GM21576 (cell line): ENCODE results near the gene RPL3.

Experiments
- ATAC-seq: cut with Tn5 transposase; IDR thresholded peaks from one replicate; pipeline ENCODE4 v1.9.1; 2021; ENCODE audit warnings: mild to moderate bottlenecking, moderate library complexity; ENCODE audit not compliant: unreplicated experiment

RPL3 gene

DNA sequence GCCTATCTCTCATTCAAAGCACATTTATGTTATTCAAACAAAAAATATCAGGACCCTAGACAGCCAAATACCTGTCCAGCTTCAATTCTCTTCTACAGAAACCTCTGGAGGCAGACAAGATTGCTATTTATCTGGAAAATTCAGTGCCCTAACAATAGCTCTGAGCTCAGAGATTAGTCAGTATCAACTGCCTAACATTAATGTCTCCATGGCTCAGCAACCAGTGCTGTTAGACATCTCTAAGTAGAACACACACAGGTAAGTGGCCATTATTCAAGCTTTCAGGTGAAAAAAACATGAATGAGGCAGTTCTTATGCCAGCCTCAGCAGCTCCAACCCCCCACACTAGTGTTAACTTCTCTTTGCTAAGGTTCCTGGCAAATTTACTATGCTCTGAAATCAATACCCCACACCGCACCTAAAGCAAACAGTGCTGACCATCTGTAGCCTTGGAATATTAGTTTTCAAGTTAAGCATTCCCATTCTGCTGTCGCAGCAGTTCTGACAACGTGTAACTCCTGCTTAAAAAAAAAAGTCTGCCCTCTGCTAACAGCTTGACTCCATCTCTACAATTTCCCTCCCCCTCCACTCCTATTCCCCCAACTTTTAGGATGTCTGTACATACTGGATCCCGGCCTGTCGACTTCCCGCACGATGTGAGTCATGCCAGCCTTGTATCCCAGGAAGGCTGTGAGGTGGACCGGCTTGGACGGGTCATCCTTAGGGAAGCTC is 1.5 kb downstream of the RPL3 start:
- no peak for ATAC-seq

DNA sequence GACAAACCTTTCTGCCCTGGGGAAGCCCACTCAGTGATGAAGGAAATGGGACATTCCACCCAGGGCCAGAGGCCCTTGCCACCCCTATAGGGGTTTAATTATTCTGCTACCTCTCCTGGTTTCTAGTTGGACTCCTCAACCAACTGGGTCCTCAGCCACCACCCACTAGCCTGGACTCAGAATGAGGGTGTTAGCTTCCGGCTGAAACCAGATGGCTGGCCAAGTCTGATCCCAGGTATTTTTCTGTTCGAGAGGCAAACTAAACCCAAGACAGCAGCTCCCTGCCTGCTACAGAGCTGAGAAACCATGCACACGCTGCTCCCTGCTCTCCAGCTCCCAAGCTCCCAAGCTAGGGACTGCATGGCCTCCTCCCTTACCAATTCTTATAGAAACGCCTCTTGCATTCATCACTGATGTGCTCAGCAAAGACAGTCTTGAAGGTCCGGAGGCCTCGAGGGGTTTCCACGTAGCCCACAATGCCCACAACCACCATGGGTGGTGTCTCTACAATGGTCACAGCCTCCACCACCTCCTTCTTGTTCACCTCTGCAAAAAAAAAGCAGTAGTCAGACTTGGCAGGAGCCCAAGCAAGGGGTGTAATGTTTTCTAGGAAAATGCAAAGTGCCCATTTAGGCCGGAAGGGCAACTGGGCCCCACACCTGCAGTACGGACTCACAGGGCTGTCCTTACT is 2.2 kb downstream of the RPL3 start:
- ATAC-seq, result no peak

DNA sequence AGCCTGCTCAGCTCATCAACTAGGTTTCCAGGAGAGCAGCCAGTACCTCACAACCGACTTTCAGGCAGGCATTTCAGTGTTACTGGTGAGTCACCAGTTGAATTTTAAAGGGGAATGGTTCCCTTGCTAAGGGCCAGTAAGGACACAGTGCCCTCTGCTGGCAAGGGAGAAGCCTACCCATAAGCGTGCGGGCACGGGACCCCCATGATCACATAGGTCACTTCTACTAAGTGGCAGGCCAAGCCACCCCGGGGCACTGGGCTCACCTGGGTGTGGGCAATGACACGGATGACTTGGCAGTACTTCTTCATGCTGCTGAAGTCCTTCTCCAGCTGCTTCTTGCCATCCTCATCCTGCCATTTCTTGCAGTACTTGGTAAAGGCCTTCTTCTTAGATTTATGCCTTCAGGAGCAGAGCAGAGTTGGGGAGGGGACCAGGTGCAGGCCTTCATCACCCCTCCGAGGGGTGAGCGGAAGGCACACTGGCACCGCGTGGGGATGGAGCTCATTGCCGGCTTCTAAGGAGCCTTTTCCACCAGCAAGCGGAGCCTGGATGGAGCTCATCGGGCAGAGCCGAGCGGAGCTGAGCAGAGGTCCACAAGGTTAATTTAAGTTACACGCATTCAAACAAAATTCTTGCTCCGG is 2.9 kb downstream of the RPL3 start:
- no peak for ATAC-seq

DNA sequence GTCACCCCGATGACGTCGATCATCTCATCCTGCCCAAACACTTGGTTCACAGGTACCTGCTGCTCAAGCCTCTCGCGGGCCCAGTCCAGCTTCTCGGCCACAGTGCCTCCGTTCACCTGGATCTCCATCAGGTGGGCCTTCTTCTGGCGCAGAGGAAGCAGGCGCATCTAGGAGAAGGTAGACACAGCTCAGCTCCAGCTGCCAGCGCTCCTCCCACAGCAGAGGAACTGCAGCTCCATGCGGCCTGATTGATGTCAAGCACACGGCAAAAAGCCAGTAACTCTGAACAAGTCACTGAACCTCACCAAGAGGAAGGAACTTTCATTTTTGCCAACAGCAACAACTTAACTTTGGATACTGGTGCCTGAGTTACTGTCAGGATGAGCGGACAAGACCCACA is 4.0 kb downstream of the RPL3 start:
- no peak for ATAC-seq

DNA sequence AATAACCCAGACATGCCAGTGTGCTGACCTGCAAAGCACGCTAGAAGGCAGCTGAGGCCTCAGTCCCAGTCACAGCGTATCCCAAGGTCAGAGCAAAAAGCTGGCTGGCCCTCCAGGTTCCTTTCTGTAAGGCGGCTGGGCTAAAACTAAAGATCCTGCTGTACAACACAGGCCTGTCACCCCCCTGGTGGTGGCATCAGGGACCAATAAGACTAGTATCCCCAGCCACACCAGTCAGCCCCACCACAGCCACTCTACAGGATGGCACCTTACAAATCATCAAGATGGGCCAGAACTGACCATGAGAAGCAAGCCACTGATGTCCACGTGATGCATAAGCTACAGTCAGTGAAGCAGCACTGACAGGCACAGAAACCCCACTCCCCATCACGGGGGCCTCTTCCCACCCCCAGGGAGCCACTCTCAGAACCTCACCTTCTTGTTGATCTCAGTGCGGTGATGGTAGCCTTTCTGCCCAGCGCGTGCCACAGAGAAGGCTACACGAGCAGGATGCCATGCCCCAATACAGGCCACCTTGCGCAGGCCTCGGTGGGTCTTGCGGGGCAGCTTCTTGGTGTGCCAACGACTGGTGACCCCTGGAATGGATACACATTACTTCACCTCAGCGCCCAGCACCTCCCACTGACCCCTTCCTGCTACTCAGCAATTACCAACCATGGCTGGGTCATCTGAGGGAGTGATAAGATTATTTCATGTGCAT is 5.0 kb downstream of the RPL3 start:
- no peak for ATAC-seq

DNA sequence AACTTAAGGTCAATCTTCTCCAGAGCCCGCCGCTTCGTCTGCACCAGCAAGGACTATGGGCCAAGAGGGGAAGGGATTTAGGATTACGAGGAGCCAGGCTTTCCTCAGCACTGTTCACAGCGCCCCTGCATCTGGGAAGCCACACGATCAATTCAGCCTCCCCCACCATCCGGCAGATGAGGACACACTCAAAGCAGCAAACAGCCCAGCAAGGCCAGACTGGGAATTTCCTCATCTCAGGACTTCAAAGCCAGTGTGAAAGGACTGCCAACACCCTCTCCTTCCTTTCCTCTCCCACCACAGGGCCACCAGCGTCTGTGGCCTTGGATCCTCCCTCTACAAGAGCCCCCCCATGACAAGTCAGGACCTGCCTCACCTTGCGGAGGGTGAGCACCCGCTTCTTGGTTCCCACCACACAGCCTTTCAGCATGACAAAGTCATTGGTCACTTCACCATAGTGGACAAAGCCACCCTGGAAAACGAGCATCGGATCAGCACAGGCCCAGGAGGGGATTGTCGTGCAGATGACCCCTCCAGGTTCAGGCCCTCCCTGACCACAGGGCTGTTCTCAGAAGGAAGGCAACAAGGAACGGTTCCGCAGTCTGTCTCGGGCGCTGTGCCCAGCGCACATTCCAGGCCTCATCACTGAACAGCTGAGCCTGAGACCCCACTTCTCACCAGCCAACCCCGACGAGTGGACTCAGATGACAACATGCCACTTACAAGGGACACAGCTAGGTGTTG is 6.0 kb downstream of the RPL3 start:
- ATAC-seq, result no peak

DNA sequence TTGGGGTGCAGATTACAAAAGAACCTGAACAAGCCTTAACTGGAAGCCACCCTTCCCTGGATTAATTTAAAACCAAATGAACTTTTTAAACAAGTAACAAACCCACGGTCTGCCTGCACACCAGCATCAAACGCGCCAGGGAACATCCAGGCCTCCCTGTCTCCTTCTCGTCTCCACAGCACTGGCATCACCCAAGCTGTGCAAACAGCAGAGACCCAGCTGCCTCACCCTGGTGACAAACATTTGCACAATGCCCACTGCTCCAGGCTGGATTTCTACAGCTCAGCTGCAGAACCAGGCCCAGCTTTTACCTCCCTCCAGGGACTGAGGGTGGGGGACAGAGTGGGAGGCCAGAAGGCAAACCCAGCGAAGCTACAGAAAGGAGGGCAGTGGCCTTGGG is 7.0 kb downstream of the RPL3 start:
- no peak for ATAC-seq

DNA sequence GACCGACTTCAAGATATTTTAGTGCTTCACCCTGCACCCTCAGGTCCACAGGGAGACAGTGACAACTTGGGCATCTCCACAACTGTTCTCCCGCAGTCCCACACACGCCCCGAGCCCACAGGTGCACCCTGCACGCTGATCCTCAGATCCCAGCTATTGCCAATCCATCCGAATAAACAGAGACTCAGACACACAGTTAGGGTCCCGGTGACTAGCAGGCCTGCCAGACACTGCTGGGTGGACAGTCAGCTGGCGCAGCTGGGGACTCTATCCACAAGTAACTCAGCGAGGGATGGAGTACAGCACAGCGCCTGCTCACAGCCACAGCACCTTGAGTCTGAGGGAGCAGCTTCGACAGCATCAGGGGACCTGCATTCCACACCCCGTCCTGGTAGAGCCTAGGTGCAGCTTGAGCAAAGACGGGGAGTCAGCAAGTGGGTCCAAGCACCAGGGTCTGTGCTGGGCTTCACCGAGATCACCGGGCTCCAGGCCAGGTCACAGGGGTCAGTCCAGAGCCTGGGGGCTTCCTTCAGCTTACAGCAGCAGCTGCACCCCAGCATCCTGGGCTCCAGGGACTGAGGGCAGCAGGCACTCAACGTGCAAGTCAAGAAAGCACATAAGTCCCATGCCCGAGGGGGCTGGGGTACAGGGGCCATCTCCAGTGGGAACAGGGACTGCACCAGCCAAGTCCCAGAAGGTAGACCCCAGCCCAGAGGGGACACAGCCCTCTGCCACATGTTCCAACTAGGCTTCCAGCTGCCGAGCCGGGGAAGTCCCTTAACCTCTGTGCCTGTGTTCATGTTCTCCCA is 7.6 kb downstream of the RPL3 start:
- ATAC-seq, result no peak

DNA sequence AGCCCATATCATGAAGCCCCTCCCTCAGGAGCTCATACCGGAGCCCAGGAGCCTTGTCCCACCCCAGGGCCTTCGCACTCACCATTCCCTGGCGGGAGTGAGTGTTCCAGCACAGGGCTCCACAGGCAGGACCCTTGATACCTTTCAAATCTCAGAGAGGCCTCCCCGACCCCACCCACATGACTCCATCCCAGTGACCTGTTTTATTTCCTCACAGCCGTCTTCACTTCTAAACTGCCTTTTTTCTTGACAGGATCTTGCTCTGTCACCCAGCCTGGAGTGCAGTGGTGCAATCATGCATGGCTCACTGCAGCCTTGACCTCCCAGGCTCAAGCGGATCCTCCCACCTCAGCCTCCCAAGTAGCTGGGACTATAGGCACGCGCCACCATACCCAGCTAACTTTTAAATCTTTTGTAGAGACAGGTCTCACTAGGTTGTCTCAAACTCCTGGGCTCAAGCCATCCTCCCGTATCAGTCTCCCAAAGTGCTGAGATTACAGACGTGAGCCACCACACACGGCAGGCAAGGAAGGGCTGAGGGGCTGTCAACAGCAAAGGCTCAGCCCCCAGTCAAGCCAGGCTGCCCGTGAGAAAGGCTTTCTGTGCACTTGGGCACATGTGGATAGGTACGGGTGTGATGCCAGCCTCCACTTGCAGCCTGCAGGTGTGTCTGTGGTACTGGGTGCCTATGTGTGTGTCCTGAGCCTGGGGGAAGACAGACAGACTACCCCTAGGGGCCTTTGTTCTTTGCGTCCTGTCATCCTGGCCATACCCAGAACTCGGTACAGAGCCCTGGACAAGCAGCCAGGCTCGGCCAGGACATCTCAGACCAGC is 9.3 kb downstream of the RPL3 start:
- ATAC-seq, result no peak

DNA sequence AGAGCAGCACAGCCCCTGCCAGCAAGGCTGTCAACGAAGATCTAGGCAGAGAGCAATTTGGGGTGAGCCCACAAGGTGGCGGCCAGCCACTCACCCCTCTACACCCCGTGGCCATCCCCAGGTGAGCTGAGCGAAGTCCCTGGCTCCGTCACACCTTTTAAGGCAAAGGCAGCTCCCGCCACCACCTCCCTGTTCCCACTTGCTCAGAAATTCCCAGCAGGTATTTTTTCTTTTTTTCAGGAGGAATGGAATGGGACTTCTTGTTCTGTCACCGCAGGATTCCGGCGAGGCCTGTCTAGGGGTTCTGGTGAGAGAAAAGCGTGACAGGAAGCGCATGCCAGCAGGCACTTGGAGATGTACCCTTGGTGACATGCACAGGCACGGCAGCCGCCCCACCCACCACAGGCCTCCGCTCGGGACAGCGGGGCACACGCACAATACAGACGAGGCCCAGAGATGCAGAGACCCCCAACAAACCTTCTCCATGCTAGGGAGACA is 10.0 kb downstream of the RPL3 start:
- ATAC-seq, result no peak

DNA sequence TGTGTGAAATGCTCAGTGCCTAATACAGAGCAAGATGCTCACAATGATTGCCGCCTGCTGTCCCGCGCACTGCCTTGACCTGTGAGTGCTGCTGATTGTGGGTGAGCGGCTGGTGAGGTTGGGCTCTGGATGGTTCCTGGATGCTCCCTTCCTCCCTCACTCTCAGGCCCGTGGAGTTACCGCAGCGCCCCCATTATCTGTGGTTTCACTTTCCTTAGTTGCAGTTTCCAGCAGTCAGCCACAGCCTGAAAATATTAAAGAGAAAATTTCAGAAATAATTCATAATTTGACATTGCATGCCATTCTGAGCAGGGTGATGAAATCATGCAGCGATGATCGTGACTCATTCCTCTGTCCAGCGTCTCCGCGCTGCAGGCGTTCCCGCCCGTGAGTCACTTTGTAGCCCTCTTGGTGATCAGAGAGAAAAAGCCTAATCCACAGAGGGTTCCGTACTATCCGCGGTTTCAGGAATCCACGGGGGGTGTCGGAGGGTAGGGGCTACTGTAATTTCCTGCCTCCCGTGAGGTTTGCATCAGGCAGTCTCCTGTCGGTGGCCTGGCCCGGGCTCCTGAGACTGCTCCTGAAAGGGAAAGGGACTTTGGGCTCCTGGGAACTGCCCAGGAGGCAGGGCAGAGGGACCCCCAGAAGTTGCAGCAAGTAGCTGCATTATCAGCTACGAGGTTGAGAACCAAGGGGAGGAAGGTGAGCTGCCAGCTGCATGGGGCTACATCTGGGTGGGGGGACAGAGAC is 10.6 kb downstream of the RPL3 start:
- no peak for ATAC-seq

DNA sequence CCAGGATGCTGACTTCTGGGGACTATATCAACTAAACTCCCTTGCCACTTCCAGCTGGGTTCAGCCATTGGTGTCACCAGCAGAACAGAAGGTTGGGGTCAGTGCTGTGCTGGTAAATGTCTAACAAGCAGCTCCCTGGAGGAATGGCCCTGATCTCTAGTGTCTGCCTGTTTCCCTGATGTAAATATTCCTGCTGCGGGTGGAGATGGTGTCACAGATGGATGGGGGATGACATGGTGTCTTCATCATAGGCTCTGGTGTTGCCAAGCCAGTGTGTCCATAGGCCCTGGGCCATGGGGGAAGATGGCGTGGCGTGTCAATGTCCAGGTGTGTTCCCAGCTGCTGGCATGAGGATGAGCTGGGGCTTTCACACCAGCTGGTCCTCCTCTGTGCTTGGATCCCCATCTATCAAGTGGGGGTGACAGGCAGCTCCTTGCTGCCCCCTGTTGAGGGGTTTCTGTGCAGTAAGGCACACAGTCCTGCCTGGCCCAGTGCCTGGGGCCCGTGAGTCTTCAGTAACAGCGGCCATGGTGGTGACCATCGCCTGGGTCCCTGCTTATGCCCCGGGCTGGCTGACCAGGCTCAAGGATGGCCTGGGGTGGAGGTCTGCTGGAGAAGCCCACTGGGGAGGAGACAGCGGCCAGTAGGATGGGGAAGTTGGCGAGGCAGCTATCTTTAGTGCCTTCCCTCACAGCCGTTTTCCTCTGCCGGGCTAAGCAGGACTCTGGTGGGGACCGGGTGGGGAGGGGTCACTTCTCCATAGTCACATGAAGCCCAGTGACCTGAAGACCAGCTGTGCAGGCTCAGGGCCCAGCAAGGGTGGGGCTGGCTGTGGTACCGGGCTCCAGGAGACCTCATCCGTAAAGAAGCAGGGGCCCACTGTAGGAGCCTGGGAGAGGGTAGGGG is 12.7 kb downstream of the RPL3 start:
- ATAC-seq, result no peak

DNA sequence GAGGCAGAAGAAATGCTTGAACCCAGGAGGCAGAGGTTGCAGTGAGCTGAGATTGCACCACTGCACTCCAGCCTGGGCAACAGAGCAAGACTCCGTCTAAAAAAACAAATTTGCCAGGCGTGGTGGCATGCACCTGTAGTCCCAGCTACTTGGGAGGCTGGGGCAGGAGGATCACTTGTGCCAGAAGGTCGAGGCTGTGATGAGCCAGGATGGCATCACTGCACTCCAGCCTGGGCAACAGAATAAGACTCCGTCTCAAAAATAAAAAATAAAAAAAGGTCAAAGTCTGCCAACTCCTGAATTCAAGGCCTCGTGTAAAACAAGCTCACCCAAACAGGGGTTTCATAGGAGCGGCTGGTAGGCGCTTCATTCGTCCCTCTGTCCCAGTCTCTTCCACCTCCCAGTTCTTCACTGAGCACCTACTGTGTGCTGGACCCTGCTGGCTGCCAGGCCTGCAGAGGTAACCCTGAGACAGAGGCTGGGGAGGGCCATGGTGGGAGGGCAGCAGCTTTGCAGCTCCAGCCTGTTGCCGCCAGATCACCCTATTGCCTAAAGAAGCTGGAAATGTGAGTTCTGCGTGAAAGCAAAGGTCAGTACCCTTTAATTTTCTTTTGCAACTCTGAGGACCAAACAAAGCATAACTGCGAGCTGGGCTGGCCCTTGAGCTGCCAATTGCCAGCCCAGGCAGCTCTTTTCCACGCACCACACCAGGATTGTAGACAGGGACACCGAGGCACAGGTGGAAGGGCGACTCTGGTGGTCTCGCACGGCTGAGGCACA is 15.3 kb downstream of the RPL3 start:
- no peak for ATAC-seq

DNA sequence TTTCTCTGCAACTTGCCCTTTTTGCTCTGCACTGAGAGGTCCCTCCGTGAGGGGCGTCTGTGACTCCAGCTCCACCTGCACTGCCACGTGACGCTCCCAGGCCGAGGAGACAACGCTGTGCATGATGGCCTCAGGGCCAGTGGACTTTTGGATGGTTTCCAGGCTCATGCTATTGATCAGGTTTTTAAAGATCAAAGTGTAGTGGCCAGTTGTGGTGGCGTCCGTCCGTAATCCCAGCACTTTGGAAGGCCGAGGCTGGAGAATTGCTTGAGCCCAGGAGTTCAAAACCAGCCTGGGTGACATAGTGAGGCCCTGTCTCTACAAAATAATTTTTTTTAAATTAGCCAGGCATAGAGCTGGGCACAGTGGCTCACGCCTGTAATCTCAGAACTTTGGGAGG is 16.1 kb downstream of the RPL3 start:
- ATAC-seq, result no peak

DNA sequence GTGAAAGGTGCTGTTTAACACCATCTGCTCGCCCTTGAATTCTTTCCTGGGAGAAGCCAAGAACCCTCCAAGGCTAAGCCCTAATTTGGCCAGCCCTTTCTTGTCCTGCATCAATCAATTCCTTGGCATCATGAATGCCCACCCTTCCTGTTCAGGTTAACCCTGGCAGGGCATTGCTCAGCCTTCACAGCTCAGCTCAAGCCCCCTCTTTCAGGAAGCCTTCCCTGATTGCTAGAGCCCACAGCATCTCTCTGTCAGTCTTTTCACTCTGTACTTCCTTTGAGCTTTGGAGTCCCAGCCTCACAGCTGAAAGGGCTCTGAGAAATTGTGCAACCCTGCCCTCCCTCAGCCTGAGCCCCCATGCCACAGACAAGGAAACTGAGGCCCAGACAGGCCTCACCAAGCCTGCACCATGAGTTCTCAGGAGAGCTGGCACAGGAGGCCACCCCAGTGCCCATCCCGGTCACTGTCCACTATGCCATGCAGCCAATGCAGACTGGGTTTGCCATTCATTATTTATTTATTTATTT is 16.9 kb downstream of the RPL3 start:
- ATAC-seq, result no peak

DNA sequence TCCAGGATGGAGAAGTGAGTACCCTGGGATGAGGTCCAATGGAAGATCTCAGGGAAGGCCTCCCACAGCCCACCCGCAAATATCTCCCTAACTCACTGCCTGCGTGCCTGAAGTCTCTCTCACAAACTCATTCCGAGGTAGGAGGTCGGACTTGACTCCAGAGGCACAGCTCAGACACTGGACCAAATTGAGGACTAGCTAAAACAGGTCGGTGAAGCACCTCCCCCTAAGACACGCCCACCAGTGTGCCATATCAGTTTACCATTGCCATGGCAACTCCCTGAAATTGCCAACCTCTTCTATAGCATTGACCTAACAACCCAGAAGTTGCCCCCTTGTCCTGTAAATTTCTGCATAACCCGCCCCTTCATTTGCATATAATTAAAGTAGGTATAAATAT is 17.5 kb downstream of the RPL3 start:
- no peak for ATAC-seq
